Activated T-cell treated with anti-CD3 and anti-CD28 coated beads, Interleukin-2, amount 50 U/mL, for 4 hours (primary cell): ENCODE measurements around the gene HS3ST3B1. TPM values are rescaled to one million over a fixed set of nuclear protein-coding genes. Genes with fewer than 3 reads are reported as not detected.

Experiments used
- ATAC-seq, 2 donors: fragments of 200-7000 bp; cut with Tn5 transposase; one replicate each; pipeline ENCODE4 v1.10.0; 2021
- DNase-seq: peaks from one replicate; pipeline ENCODE4 v3.0.0-alpha.2; 2020
- H3K27me3 Mint-ChIP-seq: one replicate; pipeline ENCODE4 v1.8.0; 2021; ENCODE audit warnings: low read depth, mixed read lengths
- H3K36me3 Mint-ChIP-seq: one replicate; pipeline ENCODE4 v1.8.0; 2022; ENCODE audit warnings: mixed read lengths; ENCODE audit not compliant: insufficient read depth
- H3K4me1 Mint-ChIP-seq: one replicate; pipeline ENCODE4 v1.8.0; 2021; ENCODE audit warnings: low read depth, mixed read lengths
- H3K4me3 Mint-ChIP-seq: one replicate; pipeline ENCODE4 v1.8.0; 2021; ENCODE audit warnings: mild to moderate bottlenecking, moderate library complexity, mixed read lengths
- H3K9me3 Mint-ChIP-seq: one replicate; pipeline ENCODE4 v1.8.0; 2021; ENCODE audit warnings: mixed read lengths
- total RNA-seq, 3 donors: library from RNA; stranded (reverse); gene quantifications; one replicate each; pipeline ENCODE4 v1.2.1, GENCODE V29; 2021

HS3ST3B1 gene
- total RNA-seq, 3 donors from 2014 or later, result 12.3 to 17.1 (median 13.5) TPM

GRCh38 chr17:14372905-14373613, 72.2 kb downstream of the HS3ST3B1 start:
- no peaks in the 10 kb centered on the region for H3K9me3 Mint-ChIP-seq
- no peaks in the 10 kb centered on the region for H3K27me3 Mint-ChIP-seq
- no peaks in the 10 kb centered on the region for H3K36me3 Mint-ChIP-seq
- no peaks in the 10 kb centered on the region for H3K4me1 Mint-ChIP-seq
- DNase-seq (no peak), ATAC-seq (no peak)
- no peak overlapping the region for H3K4me3 Mint-ChIP-seq

GRCh38 chr17:14373614-14374259, 72.9 kb downstream of the HS3ST3B1 start:
- Mint-ChIP-seq H3K27me3 (no peaks in the 10 kb centered on the region), H3K4me1 (no peaks in the 10 kb centered on the region), H3K36me3 (no peaks in the 10 kb centered on the region), H3K4me3 (no peak overlapping the region), H3K9me3 (no peaks in the 10 kb centered on the region)
- ATAC-seq (no peak), DNase-seq (no peak)

- Mint-ChIP-seq H3K27me3 (no peaks in the 10 kb centered on the region), H3K4me3 (no peak overlapping the region), H3K4me1 (no peaks in the 10 kb centered on the region), H3K36me3 (no peaks in the 10 kb centered on the region), H3K9me3 (no peaks in the 10 kb centered on the region)
- no peak for ATAC-seq
- DNase-seq, result no peak
These were observed 73.4 kb downstream of the HS3ST3B1 start for GRCh38 chr17:14374268-14374667.

- no peaks in the 10 kb centered on the region for H3K4me1 Mint-ChIP-seq
- no peaks in the 10 kb centered on the region for H3K36me3 Mint-ChIP-seq
- ATAC-seq, result no peak
- H3K27me3 Mint-ChIP-seq, result no peaks in the 10 kb centered on the region
- no peak for DNase-seq
- no peaks in the 10 kb centered on the region for H3K9me3 Mint-ChIP-seq
- no peak overlapping the region for H3K4me3 Mint-ChIP-seq
These were observed 75.8 kb downstream of the HS3ST3B1 start for GRCh38 chr17:14376666-14377065.

- ATAC-seq, result no peak
- Mint-ChIP-seq H3K27me3 (no peaks in the 10 kb centered on the region), H3K9me3 (peaks cover 7% of the 10 kb centered on the region)
These were observed 80.7 kb downstream of the HS3ST3B1 start for GRCh38 chr17:14381606-14382005.

GRCh38 chr17:14387036-14387435, 86.2 kb downstream of the HS3ST3B1 start:
- peaks cover 17% of the 10 kb centered on the region for H3K9me3 Mint-ChIP-seq
- no peaks in the 10 kb centered on the region for H3K27me3 Mint-ChIP-seq
- H3K4me1 Mint-ChIP-seq, result no peaks in the 10 kb centered on the region
- ATAC-seq (no peak), DNase-seq (no peak)
- no peak overlapping the region for H3K4me3 Mint-ChIP-seq
- peaks cover 3% of the 10 kb centered on the region for H3K36me3 Mint-ChIP-seq

More at GRCh38 chr17:14381606-14382005, 80.7 kb downstream of the HS3ST3B1 start:
- no peak for DNase-seq
- H3K4me3 Mint-ChIP-seq, result no peak overlapping the region
- H3K4me1 Mint-ChIP-seq, result no peaks in the 10 kb centered on the region
- H3K36me3 Mint-ChIP-seq, result no peaks in the 10 kb centered on the region

- no peaks in the 10 kb centered on the region for H3K27me3 Mint-ChIP-seq
- no peak overlapping the region for H3K4me3 Mint-ChIP-seq
- no peaks in the 10 kb centered on the region for H3K4me1 Mint-ChIP-seq
- DNase-seq (no peak), ATAC-seq (no peak)
- peaks cover 15% of the 10 kb centered on the region for H3K9me3 Mint-ChIP-seq
- H3K36me3 Mint-ChIP-seq, result peaks cover 3% of the 10 kb centered on the region
These were observed 88.8 kb downstream of the HS3ST3B1 start for GRCh38 chr17:14389681-14390080.

- Mint-ChIP-seq H3K4me3 (no peak overlapping the region), H3K36me3 (peaks cover 3% of the 10 kb centered on the region), H3K9me3 (peaks cover 15% of the 10 kb centered on the region), H3K4me1 (no peaks in the 10 kb centered on the region), H3K27me3 (no peaks in the 10 kb centered on the region)
- no peak for DNase-seq
- no peak for ATAC-seq
These were observed 92.8 kb downstream of the HS3ST3B1 start for GRCh38 chr17:14393723-14394122.

GRCh38 chr17:14395255-14395654, 94.4 kb downstream of the HS3ST3B1 start:
- Mint-ChIP-seq H3K9me3 (peaks cover 22% of the 10 kb centered on the region), H3K4me1 (no peaks in the 10 kb centered on the region), H3K27me3 (no peaks in the 10 kb centered on the region), H3K36me3 (peaks cover 3% of the 10 kb centered on the region), H3K4me3 (no peak overlapping the region)
- ATAC-seq (no peak), DNase-seq (no peak)

GRCh38 chr17:14396547-14396946, 95.7 kb downstream of the HS3ST3B1 start:
- Mint-ChIP-seq H3K36me3 (no peaks in the 10 kb centered on the region), H3K4me1 (no peaks in the 10 kb centered on the region), H3K9me3 (peaks cover 17% of the 10 kb centered on the region), H3K4me3 (no peak overlapping the region), H3K27me3 (no peaks in the 10 kb centered on the region)
- DNase-seq (no peak), ATAC-seq (no peak)

- ATAC-seq (no peak), DNase-seq (no peak)
- Mint-ChIP-seq H3K4me3 (no peak overlapping the region), H3K4me1 (peaks cover 4% of the 10 kb centered on the region), H3K9me3 (peaks cover 11% of the 10 kb centered on the region), H3K36me3 (no peaks in the 10 kb centered on the region), H3K27me3 (no peaks in the 10 kb centered on the region)
These were observed 97.9 kb downstream of the HS3ST3B1 start for GRCh38 chr17:14398766-14399165.

Other genes starting within 250 kb of the HS3ST3B1 start
- gene COX10, start 231.6 kb upstream of the HS3ST3B1 start, total RNA-seq, result 10 to 100 TPM; 28.7 to 30.6 (median 29.0) TPM
- gene CDRT15, start 64.2 kb upstream of the HS3ST3B1 start, total RNA-seq, result not detected